NCI-H2081 treated with DMSO at 0.1 percent for 48 hours (cell line): ENCODE measurements around the gene CD44.
"Not testable (repeated sequence)": the region's sequence is repeated elsewhere in the genome, so short reads cannot be mapped to it uniquely, and the experiment has no call there.

ENCODE experiments used
- DNase-seq: peaks from one replicate; lab custom pipeline; 2025; lab: John Stamatoyannopoulos, UW

The CD44 gene

DNA sequence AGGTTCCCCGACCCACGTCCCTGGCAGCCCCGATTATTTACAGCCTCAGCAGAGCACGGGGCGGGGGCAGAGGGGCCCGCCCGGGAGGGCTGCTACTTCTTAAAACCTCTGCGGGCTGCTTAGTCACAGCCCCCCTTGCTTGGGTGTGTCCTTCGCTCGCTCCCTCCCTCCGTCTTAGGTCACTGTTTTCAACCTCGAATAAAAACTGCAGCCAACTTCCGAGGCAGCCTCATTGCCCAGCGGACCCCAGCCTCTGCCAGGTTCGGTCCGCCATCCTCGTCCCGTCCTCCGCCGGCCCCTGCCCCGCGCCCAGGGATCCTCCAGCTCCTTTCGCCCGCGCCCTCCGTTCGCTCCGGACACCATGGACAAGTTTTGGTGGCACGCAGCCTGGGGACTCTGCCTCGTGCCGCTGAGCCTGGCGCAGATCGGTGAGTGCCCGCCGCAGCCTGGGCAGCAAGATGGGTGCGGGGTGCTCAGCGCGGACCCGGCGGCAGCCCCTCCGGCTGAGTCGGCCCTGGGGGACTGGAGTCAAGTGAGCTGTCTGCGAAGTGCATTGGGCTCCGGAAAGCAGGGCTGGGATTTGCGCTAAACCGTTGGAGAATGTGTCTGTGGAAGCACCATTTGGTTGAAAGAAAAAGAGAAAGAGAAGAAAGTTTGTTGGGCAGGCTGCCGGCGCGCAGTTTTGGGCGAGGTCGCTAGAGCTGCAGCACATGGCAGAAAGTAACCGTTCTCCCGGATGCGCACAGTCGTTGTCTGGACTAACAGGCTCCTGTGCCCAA lies at the start of gene CD44:
Gene CD44, plus strand, starts transcription at position 229 of the 779 bp plus-strand sequence. Its CDS starts 133 bp downstream, at position 362.
- no peak for DNase-seq

DNA sequence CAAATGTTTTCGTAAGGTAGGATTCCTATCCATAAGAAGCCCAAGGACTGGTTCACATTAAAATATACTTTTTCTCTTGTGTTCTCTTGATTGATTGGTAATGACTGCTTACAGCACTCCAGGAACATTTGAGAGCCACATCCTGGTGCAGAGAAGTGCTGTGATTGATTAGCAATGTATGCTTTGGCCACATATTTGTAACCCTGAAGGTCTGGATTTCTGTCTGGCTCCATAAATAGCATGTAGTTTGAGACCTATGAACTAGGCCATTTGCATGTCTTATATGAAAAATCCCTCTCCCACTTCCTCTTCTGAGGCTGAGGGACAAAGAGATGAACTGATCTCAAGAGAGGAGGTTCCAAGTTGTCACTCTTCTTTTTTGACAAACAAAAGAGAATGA lies 49.3 kb upstream of the CD44 start:
- no peak for DNase-seq

DNA sequence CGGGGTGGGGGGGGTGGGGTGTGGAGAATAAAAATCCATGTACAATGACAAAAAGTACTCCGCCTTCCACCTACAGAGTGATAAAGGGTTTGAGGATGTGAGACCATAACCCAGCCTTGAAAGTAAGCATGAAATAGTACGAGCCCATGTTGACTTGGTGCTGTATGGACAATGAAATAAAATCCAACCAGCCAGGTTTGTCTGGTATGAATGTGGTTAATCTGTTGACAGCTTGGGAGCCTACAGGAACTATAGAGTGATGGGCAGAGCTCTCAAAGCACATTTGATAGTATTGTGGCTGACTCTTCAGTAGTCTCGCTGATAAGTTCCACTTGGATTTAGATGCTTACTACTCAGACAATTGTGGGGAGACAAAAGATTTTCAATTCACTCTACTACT lies 48.8 kb upstream of the CD44 start:
- DNase-seq: no peak

DNA sequence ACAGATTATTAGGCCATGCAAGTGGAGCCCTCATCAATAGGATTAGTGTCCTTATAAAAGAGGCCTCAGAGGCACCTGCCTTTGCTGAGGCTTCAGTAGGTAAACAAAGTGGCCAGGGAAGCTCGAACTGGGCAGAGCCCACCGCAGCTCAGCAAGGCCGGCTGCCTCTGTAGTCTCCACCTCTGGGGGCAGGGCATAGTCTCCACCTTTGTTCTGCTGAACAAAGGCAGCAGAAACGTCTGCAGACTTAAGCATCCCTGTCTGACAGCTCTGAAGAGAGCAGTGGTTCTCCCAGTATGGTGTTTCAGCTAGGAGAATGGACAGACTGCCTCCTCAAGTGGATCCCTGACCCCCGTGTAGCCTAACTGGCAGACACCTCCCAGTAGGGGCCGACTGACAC lies 48.0 kb upstream of the CD44 start:
- not testable (repeated sequence) for DNase-seq

DNA sequence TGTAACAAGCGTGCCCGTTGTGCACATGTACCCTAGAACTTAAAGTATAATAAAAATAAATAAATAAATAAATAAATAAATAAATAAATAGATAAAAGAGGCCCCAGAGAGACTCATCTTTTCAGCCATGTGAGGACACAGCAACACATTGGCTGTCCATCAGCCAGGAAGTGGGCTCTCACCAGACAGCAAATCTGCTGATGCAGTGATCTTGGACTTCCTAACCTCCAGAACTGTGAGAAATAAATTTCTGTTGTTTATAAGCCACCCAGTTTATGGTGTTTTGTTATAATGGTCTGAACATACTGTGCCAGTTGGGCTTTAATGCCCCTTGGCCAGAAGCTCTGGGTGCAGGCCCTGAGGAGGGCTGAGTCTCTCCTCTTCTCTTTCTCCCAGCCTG lies 42.2 kb upstream of the CD44 start:
- no peak for DNase-seq

DNA sequence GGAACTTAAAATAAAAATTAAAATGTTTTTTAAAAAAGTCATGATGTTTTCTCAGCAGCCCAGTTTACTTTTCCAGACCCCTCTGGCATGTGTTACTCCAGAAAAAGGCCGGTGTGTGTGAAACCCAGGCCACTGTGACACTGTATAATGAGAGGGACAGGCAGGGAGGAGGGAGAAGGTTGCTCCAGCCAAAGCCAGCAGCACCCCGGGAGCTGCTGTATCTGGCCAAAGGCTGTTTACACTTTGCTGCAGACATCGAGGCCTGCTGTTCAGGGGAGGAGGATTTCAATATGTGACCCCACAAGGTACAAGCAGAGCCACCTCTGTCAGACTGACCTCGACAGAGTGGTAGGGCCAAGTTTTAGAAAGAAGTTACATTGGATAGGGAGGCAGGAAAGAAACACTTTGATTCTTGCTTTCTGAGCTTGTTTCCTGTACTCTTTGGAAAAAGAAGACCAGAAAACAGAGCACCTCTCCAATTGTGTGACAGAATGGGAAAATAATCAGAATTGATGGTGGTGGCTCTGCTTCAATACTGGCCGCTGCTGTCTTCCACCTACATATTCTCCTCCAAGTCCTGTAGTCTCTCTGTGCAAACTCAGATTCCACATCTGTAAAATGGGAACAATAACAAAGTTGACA lies 41.0 kb upstream of the CD44 start:
- no peak for DNase-seq

DNA sequence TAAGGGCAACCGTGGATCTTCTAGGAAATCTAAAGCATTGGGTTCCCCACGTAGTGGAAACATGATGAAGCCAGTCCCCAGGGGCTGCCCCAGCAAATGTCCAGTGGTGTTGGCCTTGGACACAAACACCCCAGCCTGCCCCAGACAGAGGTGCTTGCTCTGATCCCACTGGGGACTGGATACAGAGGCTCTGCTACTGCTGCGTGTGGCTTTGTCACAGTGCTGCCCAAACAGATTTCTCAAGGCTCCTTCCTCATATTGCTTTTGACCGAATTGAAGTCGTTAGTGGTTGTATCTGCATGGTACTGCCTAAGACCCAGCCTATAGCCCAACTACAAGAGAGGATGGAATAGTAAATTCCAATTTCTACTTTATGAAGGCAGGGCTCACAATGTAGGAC lies 40.1 kb upstream of the CD44 start:
- no peak for DNase-seq

DNA sequence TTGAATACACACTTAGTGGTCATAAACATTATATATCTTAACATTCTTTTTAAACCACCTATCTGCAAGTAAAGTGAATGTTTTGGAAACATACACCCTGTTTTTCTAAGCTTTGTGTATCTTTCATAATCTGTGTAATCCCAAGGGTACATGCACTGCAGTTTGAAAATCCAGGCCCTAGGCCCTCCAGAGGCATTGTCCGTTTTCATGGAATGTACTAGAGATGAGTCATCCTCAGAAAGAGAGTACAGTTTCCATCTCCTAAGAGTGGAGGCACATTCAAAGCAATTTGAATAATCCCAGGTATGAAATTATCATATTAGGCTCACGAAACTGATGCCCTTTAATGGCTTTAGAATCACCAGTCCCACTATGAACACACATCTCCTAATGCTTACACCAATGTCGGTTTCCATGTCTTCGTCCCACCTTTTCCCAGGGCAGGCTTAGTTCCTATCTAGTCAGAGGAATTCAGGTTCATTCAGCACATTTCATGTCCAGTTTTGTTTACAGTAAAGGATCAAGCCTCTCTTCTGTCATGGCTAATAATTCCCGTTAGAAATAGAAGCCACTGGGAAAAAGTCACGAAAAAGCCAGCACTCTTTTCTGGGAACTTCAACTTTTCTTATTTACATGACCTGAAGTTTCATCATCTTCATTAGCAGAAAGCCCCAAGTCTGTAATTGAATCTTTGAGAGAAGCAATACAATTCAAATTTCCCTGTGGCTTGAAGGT lies 39.5 kb upstream of the CD44 start:
- no peak for DNase-seq

DNA sequence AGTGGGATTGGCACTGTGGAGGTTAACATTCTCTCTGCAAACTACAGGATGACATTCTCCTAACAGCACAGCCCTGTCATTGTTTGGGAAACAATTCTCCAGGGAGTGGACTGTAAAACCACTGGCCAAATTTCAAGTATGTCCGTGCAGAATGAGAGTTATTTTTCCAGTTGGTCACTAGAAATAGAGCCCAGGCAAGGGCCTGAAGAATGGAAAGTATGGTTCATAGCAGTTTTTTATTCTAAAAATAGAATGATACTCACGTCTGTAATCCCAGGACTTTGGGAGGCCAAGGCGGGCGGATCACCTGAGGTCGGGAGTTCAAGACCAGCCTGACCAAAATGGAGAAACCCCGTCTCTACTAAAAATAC lies 39.0 kb upstream of the CD44 start:
- DNase-seq: no peak

DNA sequence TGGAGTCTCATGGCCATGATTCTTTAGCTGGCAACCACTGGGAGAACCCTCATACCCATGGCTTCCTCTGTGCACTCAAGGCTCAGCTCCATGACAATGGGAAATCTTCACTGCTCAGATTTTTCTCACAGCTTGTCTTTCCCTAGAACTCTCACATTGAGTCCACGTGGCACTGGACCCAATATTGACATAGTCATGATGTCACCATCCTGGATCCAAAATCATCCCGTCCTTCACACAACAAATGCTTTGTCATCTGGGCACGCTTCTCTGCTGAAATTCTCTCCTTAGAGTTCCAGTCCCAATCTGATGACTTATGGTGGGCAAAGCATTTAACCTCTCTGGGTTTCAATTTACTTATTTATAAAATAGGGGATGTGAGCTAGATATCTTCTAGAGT lies 37.7 kb upstream of the CD44 start:
- no peak for DNase-seq

DNA sequence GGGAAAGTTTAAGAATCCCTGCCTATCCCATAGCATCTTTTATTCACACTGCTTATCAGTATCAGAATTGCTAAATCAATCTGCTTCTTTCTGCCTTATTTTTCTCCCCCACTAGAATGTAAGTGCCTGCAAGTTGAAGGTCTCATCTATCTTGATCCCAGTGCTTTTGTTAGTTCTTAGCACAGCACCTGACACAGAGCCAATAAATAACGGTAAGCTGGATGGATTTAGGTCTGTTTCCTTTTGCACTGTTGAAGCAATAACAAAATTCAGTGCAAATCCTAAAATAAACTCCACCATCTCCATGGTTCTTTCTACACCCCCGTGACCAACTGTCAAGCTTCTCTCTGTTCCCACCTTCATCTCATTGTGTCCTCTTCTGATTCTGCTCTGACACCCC lies 36.7 kb upstream of the CD44 start:
- DNase-seq: no peak

DNA sequence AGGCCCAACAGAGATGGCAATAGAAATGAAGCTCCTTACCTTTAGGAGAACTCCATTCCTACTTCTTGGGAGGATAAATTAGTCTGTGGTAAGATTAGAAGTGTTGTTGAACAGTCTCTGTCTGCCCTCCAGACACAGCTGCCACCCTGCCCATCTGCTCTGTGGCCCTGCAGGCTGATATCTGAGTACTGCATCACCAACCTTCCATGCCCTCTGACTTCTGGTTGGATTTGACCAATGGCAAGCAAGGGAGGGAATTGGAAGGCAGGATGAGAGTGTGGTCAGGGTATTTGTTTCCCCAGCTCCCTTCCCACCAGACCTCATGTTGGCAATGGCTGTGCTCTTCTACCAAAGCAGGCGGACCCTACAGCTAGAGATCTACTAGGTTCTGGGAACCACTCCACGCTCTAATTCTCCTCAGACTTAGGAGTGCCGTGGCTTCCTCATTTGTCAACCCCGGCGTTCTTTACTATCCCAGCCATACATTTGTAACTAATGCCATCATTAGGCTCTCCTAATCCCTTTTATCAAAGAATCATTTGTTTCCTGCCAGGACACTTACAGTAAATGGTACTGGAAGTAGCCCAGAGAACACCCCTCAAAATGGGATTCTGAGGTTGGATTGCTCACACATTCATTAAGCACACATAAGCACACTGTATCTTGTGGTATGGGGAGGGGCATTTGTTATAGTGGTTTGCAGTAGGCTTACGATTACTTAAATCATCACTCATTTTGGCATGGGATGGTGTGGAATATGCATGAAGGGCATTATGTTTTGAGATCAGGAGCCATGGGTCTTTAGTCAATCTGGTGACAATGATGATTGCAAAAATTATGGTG lies 35.4 kb upstream of the CD44 start:
- DNase-seq: no peak

DNA sequence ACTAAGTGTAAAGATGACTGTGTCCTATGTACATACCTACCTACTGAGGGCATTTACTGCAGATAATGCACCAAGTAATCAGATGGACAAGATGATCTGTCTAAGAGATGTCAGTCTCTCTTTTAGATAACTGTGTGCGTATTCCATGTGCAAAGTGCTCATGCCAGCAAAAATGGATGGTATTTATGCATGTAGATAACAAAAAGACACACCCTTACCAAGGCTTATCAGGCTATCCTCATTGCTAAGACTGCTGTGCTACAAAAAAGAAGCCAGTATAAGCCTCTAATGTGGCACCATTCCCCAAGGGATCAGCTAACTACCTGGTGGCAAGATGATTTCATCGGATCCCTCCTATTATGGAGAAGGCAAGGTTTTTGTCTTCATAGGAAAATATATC lies 34.3 kb upstream of the CD44 start:
- no peak for DNase-seq

DNA sequence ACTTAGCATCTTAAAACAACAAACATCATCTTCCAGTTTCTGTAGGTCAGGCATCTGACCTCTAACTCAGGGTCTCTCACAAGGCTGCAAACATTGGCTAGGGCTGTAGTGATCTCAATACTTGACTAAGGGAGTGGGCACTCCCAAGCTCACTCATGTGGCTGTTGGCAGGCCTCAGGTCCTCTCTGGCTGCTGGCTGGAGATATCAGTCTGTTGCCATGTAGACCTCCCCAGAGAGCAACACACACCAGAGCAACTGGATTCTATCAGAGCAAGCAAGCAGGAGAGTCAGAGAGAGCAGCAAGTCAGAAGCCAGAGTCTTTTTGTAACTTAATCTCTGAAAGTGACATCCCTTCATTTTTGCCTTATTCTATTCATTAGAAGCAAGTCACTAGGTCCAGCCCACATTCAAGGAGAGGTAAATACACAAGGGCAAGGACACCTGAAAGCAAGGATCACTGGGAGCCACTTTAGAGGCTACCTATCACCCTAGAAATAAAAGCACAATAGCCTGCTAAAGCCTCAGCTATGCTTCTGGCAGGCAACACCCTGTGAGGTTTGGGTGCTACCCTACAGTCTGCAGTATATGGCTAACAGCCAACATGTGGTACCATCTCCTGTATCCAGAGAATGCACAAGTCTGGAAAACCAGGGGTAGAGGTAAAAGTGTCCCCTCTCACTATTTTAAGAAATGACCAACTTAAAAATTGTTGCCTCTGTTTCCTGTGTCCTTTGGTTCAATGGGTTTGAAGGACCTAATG lies 33.5 kb upstream of the CD44 start:
- DNase-seq: no peak

DNA sequence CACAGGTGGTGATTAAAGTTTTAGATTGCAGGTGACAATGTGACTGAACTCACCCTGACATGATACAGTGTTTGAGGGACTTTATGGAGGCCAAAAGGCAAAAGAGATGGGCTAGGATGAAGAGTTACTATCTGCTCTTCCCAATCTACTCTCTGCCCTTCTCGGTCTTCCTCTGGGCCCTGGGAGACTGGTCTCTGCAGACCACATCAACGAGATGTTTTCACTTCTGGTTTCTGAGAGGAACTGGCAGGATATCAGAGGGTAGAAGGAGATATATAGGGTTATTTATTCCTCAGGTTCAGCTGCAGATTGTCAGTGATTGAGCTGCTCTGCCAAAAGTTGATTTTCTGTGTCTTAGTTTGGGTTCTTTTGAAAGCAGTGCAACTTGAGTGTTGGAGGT lies 32.4 kb upstream of the CD44 start:
- no peak for DNase-seq

DNA sequence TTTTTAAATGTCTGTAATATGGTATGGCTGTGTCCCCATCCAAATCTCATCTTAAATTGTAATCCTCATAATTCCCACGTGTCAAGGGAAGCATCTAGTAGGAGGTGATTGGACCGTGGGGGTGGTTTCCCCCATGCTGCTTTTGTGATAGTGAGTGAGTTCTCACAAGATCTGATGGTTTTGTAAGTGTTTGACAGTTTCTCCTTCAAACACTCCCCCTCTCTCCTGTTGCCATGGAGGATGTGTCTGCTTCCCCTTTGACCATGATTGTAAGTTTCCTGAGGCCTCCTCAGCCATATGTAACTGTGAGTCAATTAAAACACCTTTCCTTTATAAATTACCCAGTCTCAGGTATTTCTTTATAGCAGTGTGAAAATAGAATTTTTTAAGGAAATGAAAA lies 31.1 kb upstream of the CD44 start:
- DNase-seq: no peak

DNA sequence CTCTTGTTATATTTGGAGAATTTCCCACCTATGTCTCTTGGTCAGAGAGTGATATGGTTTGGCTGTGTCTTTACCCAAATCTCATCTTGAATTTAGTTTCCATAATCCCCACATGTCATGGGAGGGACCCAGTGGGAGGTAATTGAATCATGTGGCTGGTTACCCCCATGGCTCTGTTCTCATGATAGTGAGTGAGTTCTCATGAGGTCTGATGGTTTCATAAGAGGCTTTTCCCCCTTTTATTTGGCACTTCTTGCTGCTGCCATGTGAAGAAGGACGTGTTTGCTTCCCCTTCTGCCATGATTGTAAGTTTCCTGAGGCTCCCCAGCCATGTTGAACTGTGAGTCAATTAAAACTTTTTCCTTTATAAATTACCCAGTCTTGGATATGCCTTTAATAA lies 30.6 kb upstream of the CD44 start:
- not testable (repeated sequence) for DNase-seq

DNA sequence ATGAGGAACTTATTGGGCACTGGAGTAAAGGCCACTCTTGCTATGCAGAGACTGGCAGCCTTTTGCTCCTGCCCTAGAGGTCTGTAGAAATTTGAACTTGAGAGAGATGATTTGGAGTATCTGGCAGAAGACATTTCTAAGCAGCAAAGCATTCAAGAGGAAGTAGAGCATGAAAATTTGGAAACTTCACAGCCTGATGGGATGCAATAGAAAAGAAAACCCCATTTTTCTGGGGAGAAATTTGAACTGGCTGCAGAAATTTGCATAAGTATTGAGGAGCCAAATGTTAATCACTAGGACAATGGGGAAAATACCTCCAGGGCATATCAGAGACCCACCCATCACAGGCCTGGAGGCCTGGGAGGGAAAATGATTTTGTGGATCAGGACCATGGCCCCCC lies 29.9 kb upstream of the CD44 start:
- no peak for DNase-seq

DNA sequence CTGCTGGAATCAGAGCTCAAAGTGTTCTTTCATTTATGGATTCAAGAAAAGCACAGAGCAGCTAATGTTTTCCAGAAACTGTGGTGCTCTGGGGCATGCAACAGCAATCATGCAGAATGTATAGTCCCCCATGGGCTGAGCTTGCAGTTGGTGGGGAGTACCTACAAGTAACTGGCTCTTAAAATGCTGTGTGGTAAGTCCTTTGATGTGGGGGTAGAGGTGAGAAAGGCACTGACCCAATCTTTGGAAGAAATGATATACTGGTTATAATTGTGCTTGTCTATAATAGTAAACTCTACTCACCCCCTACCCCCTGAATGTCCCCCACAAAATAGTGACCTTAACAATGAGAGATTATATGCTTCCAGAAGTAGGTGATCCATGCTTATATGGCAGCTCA lies 29.1 kb upstream of the CD44 start:
- no peak for DNase-seq

DNA sequence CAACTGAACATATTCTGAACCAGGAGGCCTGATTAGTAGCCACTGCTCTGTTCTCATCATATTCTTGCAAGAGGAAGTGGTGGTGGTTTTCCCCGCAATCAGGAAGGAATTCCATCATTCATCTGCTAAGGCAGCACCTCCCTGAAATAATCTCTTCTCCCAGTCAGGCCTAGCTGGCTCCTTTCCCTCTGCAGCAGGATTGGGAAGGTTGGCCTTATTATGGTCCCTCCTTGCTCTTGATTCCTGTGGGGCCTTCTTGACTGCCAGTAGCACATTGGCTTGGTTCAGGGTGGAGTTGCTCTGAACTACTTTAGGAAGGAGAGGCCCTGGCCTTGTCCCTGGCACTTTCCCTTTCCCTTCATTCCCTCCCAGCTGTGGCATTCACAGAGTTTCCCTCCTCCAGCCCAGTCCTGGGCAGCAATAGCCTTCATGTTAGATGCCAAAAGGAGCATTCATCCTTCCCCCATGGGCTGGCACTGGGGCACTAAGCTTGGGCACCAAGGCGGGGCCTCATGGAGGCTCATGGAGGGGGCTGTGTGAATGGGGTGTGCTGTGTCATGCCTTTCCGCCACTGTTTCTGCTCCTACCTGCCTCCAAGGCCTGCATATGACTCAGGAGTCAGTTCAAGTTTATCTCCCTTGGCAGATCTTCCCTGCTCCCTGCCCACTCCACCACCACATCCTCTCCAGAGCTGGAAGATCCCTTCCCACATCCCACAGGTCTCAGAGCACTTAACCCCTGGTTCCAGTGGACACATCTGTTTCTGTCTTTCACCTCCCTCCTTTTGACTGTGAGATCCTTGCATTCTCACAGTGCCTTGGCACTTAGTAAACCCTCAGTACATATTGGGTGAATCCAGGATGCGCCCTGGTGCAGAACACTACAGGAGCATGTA lies 27.6 kb upstream of the CD44 start:
- no peak for DNase-seq
